Colonic mucosa (tissue), 4 donors: ENCODE results near the gene TMUB1. TPM values are rescaled to one million over a fixed set of nuclear protein-coding genes. Genes with fewer than 3 reads are reported as not detected.

ENCODE experiments used
- DNase-seq: peaks from one replicate; pipeline ENCODE4 v3.0.0-alpha.2; 2020
- H3K27ac ChIP-seq: fragments of 200-600 bp; one replicate; pipeline ENCODE4 v1.8.0; 2021
- H3K27me3 ChIP-seq: fragments of 200-600 bp; one replicate; pipeline ENCODE4 v1.8.0; 2021
- H3K36me3 ChIP-seq: fragments of 200-600 bp; one replicate; pipeline ENCODE4 v1.8.0; 2021
- H3K4me1 ChIP-seq: fragments of 200-600 bp; one replicate; pipeline ENCODE4 v1.8.0; 2021; ENCODE audit warnings: mild to moderate bottlenecking
- H3K4me3 ChIP-seq: fragments of 200-600 bp; one replicate; pipeline ENCODE4 v1.8.0; 2021
- H3K9ac ChIP-seq, 2 donors: one replicate each; pipeline ENCODE4 v1.7.0; 2013; ENCODE audit warnings: control low read depth in 2 of 2, low read depth in 2 of 2, low read length in 2 of 2
- H3K9me3 ChIP-seq: fragments of 200-600 bp; one replicate; pipeline ENCODE4 v1.8.0; 2021
- intact Hi-C: fragments of 100-400 bp; cut with DNase I; formaldehyde crosslinking; loops from one replicate; pipeline ENCODE4 v1.14.1; 2022
- total RNA-seq, 2 donors: library from RNA; stranded (reverse); fragmentation: NEBNext Ultra II Directional in 1 of 2; extraction: Animal tissue kit (Norgen Biotek cat#: 25700) in 1 of 2; gene quantifications; one replicate each; pipeline ENCODE4 v1.2.1, GENCODE V29; 2021
- TF ChIP-seq, protein P1 (sequence below): fragments of 200-600 bp; IDR thresholded peaks from one replicate; pipeline ENCODE4 v1.8.0; 2022; ENCODE audit warnings: antibody characterized with exemption, mild to moderate bottlenecking
- donor health status: healthy.
- donor health status: DM: no; HTN: no; CAD: no.
- donor health status: DM: no; HTN: no; CAD: no.

Gene TMUB1
- total RNA-seq, 2 donors from 2014 or later: 73.4 to 103 TPM

GRCh38 chr7:151038951-151039849, 44.1 kb downstream of the TMUB1 start:
- intact Hi-C loops: no loop called here
- no peaks in the 10 kb centered on the region for H3K9me3 ChIP-seq
- DNase-seq: peak; percentile 65
- H3K9ac ChIP-seq: no peak overlapping the region
- no peak overlapping the region for H3K4me3 ChIP-seq
- no peaks in the 10 kb centered on the region for H3K36me3 ChIP-seq
- H3K27ac ChIP-seq: no peak overlapping the region
- TF ChIP-seq, protein P1, sequence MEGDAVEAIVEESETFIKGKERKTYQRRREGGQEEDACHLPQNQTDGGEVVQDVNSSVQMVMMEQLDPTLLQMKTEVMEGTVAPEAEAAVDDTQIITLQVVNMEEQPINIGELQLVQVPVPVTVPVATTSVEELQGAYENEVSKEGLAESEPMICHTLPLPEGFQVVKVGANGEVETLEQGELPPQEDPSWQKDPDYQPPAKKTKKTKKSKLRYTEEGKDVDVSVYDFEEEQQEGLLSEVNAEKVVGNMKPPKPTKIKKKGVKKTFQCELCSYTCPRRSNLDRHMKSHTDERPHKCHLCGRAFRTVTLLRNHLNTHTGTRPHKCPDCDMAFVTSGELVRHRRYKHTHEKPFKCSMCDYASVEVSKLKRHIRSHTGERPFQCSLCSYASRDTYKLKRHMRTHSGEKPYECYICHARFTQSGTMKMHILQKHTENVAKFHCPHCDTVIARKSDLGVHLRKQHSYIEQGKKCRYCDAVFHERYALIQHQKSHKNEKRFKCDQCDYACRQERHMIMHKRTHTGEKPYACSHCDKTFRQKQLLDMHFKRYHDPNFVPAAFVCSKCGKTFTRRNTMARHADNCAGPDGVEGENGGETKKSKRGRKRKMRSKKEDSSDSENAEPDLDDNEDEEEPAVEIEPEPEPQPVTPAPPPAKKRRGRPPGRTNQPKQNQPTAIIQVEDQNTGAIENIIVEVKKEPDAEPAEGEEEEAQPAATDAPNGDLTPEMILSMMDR: no peak
- no peaks in the 10 kb centered on the region for H3K27me3 ChIP-seq
- H3K4me1 ChIP-seq: no peaks in the 10 kb centered on the region

DNA sequence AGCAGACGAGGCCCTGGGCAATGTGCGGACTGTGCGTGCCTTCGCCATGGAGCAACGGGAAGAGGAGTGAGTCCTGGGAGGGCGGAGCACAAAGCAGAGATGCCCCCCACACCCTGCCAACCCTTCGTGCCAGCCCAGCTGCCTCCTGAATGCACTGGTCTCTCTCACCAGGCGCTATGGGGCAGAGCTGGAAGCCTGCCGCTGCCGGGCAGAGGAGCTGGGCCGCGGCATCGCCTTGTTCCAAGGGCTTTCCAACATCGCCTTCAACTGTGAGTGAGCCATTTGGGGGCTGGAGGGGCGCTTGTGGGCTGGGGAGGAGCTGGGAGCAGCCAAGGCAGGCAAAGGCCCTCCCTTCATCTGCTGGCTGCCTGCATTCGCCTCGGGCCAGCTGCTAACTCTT, 47.4 kb downstream of the TMUB1 start:
- Histone ChIP-seq H3K36me3 (no peaks in the 10 kb centered on the region), H3K27ac (no peak overlapping the region), H3K9ac (no peak overlapping the region), H3K4me3 (no peak overlapping the region), H3K9me3 (no peaks in the 10 kb centered on the region), H3K27me3 (no peaks in the 10 kb centered on the region), H3K4me1 (no peaks in the 10 kb centered on the region)
- TF ChIP-seq, protein P1: no peak
- intact Hi-C loops: no loop called here
- no peak for DNase-seq

GRCh38 chr7:151035026-151035717, 48.1 kb downstream of the TMUB1 start:
- Histone ChIP-seq H3K27ac (no peak overlapping the region), H3K36me3 (no peaks in the 10 kb centered on the region), H3K9me3 (no peaks in the 10 kb centered on the region), H3K27me3 (no peaks in the 10 kb centered on the region), H3K9ac (no peak overlapping the region), H3K4me1 (no peaks in the 10 kb centered on the region), H3K4me3 (no peak overlapping the region)
- TF ChIP-seq, protein P1: no peak
- no peak for DNase-seq
- intact Hi-C loops: no loop called here

- no peaks in the 10 kb centered on the region for H3K36me3 ChIP-seq
- TF ChIP-seq, protein P1: no peak
- no peak overlapping the region for H3K27ac ChIP-seq
- intact Hi-C loops: loop anchor here (5.0 kb wide), 1 partner anchor 78 kb away; no protein-coding TSS in a partner anchor
- no peaks in the 10 kb centered on the region for H3K4me1 ChIP-seq
- no peak overlapping the region for H3K4me3 ChIP-seq
- no peak for DNase-seq
- H3K27me3 ChIP-seq: no peaks in the 10 kb centered on the region
- no peaks in the 10 kb centered on the region for H3K9me3 ChIP-seq
- no peak overlapping the region for H3K9ac ChIP-seq
Observed at GRCh38 chr7:151034312-151035025, 48.8 kb downstream of the TMUB1 start.

- H3K9ac ChIP-seq: no peak overlapping the region
- intact Hi-C loops: loop anchor here (5.0 kb wide), 1 partner anchor 78 kb away; no protein-coding TSS in a partner anchor
- no peaks in the 10 kb centered on the region for H3K9me3 ChIP-seq
- H3K4me3 ChIP-seq: no peak overlapping the region
- DNase-seq: no peak
- TF ChIP-seq, protein P1: no peak
- no peak overlapping the region for H3K27ac ChIP-seq
- H3K27me3 ChIP-seq: no peaks in the 10 kb centered on the region
- no peaks in the 10 kb centered on the region for H3K4me1 ChIP-seq
- no peaks in the 10 kb centered on the region for H3K36me3 ChIP-seq
Observed at GRCh38 chr7:151033864-151034249, 49.4 kb downstream of the TMUB1 start.
